Fibroblast of mammary gland (primary cell): ENCODE measurements around the gene PARP16.

Experiments
- DNase-seq: peaks from one replicate; pipeline ENCODE4 v3.0.0-alpha.2; 2010; ENCODE audit warnings: low read depth
- H3K4me3 ChIP-seq: 2 replicates; pipeline ENCODE4 v1.5.1; 2011; ENCODE audit warnings: low read depth, mild to moderate bottlenecking, low read length, moderate library complexity; ENCODE audit not compliant: control insufficient read depth
- CTCF ChIP-seq: conservative IDR thresholded peaks from 2 replicates; pipeline ENCODE4 v1.5.1; 2011; ENCODE audit warnings: low read depth, low read length, inconsistent platforms; ENCODE audit not compliant: control insufficient read depth, insufficient read depth

PARP16 gene

GRCh38 chr15:65327651-65328393 is 41.1 kb upstream of the PARP16 start:
- TF ChIP-seq CTCF, result no peak
- DNase-seq, result no peak
- H3K4me3 ChIP-seq, result no peak overlapping the region

- no peak for TF ChIP-seq CTCF
- no peak for DNase-seq
- no peak overlapping the region for H3K4me3 ChIP-seq
Measured at GRCh38 chr15:65326818-65327217, 40.1 kb upstream of the PARP16 start.

- TF ChIP-seq CTCF, result no peak
Measured at GRCh38 chr15:65326117-65326526, 39.4 kb upstream of the PARP16 start.

GRCh38 chr15:65323071-65323511 is 36.4 kb upstream of the PARP16 start:
- no peak for TF ChIP-seq CTCF
- DNase-seq, result peak; percentile 39
- H3K4me3 ChIP-seq, result no peak overlapping the region

More at GRCh38 chr15:65326117-65326526, 39.4 kb upstream of the PARP16 start:
- peak; percentile 8 for DNase-seq
- no peak overlapping the region for H3K4me3 ChIP-seq

GRCh38 chr15:65318870-65319356 is 32.2 kb upstream of the PARP16 start:
- H3K4me3 ChIP-seq, result no peak overlapping the region
- peak; percentile 79 for DNase-seq
- TF ChIP-seq CTCF, result peak; percentile 82

GRCh38 chr15:65312400-65312916 is 25.8 kb upstream of the PARP16 start:
- no peak for TF ChIP-seq CTCF
- no peak overlapping the region for H3K4me3 ChIP-seq
- DNase-seq, result no peak
